Keratinocyte (primary cell): ENCODE results near the gene LYPD1. TPM values are rescaled to one million over a fixed set of nuclear protein-coding genes. Genes with fewer than 3 reads are reported as not detected.

Experiments used
- DNase-seq: peaks from one replicate; pipeline ENCODE4 v3.0.0-alpha.2; 2011; ENCODE audit warnings: low read depth, missing footprints, low spot score
- FAIRE-seq: peaks from 2 replicates; lab custom pipeline; 2011; peaks lifted over from hg19 to GRCh38; lab: Jason Lieb, UNC
- H2AFZ ChIP-seq: 2 replicates; pipeline ENCODE4 v1.6.0; 2012; ENCODE audit warnings: low read length, control low read depth, inconsistent platforms; ENCODE audit not compliant: control insufficient read depth
- H3K27ac ChIP-seq: 2 replicates; pipeline ENCODE4 v1.5.1; 2011; ENCODE audit warnings: low read length; ENCODE audit not compliant: control insufficient read depth, insufficient read depth
- H3K27me3 ChIP-seq: 3 replicates; pipeline ENCODE4 v1.6.0; 2011; ENCODE audit warnings: low read length; ENCODE audit not compliant: control insufficient read depth, insufficient read depth; ENCODE audit errors: extremely low read depth
- H3K36me3 ChIP-seq, 2 experiments: 2 replicates in 1 of 2; 3 replicates in 1 of 2; pipeline ENCODE4 v1.5.1; 2011; ENCODE audit warnings: low read length in 2 of 2, mild to moderate bottlenecking in 1 of 2; ENCODE audit not compliant: control insufficient read depth in 2 of 2, insufficient read depth in 2 of 2; ENCODE audit errors: extremely low read depth in 1 of 2
- H3K4me1 ChIP-seq: 3 replicates; pipeline ENCODE4 v1.5.1; 2011; ENCODE audit warnings: low read length; ENCODE audit not compliant: control insufficient read depth, insufficient read depth; ENCODE audit errors: extremely low read depth
- H3K4me2 ChIP-seq: 3 replicates; pipeline ENCODE4 v1.6.0; 2011; ENCODE audit warnings: low read depth, low read length; ENCODE audit not compliant: control insufficient read depth, insufficient read depth; ENCODE audit errors: extremely low read depth
- H3K4me3 ChIP-seq, 3 experiments: fragments of 200-600 bp in 1 of 3; sonication (generic) in 1 of 3; 2 replicates in 2 of 3; 3 replicates in 1 of 3; pipeline ENCODE4 v1.5.1; 2011 to 2016; ENCODE audit warnings: low read length in 3 of 3, mild to moderate bottlenecking in 3 of 3, control low read depth in 2 of 3, inconsistent platforms in 1 of 3, low read depth in 1 of 3, mixed read lengths in 1 of 3, mixed run types in 1 of 3, moderate library complexity in 1 of 3; ENCODE audit not compliant: control insufficient read depth in 2 of 3, insufficient read depth in 2 of 3; ENCODE audit errors: extremely low read depth in 1 of 3
- H3K79me2 ChIP-seq: 2 replicates; pipeline ENCODE4 v1.6.0; 2012; ENCODE audit warnings: low read length; ENCODE audit not compliant: control insufficient read depth, insufficient read depth
- H3K9ac ChIP-seq: 3 replicates; pipeline ENCODE4 v1.6.0; 2011; ENCODE audit warnings: low read length; ENCODE audit not compliant: control insufficient read depth, insufficient read depth; ENCODE audit errors: extremely low read depth
- H3K9me1 ChIP-seq: 3 replicates; pipeline ENCODE4 v1.6.0; 2011; ENCODE audit warnings: low read length; ENCODE audit not compliant: control insufficient read depth, insufficient read depth; ENCODE audit errors: extremely low read depth
- H3K9me3 ChIP-seq: 2 replicates; pipeline ENCODE4 v1.5.1; 2012; ENCODE audit warnings: low read depth, low read length; ENCODE audit not compliant: control insufficient read depth
- H4K20me1 ChIP-seq: 3 replicates; pipeline ENCODE4 v1.6.0; 2011; ENCODE audit warnings: low read length; ENCODE audit not compliant: control insufficient read depth, insufficient read depth; ENCODE audit errors: extremely low read depth
- EZH2 ChIP-seq: IDR thresholded peaks from one replicate; pipeline ENCODE4 v1.6.1; 2012; ENCODE audit warnings: inconsistent platforms, mild to moderate bottlenecking, low read length, moderate library complexity
- dilution Hi-C: fragments of 300-500 bp; cut with MboI; formaldehyde crosslinking; loops from one replicate; pipeline ENCODE4 v1.7.0; 2020; ENCODE audit warnings: low sequenced_read_pairs; ENCODE audit not compliant: extremely low pct_ligation_motif_present
- polyA plus RNA-seq, 5 experiments: library from polyadenylated mRNA; depleted of rRNA in 3 of 5; stranded (reverse) in 3 of 5; stranded (forward) in 1 of 5; unstranded in 1 of 5; fragments of >200 nt; gene quantifications; 1 replicate in 1 of 5; 2 replicates in 3 of 5; 3 replicates in 1 of 5; pipeline versions ENCODE4 v1.2.1 to v1.2.3, GENCODE V29; 2011 to 2012; ENCODE audit warnings: missing spikeins in 2 of 5, low read depth in 1 of 5, low replicate concordance in 1 of 5
- TF ChIP-seq, protein P1 (sequence below), 3 experiments: IDR thresholded peaks in 1 of 3; conservative IDR thresholded peaks in 1 of 3; optimal IDR thresholded peaks in 1 of 3; 2 replicates in 2 of 3; 3 replicates in 1 of 3; pipeline versions ENCODE3 to v1.5.1; 2011; ENCODE audit warnings: low read length in 3 of 3, mild to moderate bottlenecking in 3 of 3, moderate library complexity in 2 of 3, control low read depth in 1 of 3, inconsistent platforms in 1 of 3; ENCODE audit not compliant: insufficient read depth in 2 of 3; ENCODE audit errors: extremely low read depth in 1 of 3

LYPD1 gene
- polyA plus RNA-seq, 1 donor (not counting 4 experiments of a cell fraction or from before 2014, with no cell fraction given): 0.03 TPM

DNA sequence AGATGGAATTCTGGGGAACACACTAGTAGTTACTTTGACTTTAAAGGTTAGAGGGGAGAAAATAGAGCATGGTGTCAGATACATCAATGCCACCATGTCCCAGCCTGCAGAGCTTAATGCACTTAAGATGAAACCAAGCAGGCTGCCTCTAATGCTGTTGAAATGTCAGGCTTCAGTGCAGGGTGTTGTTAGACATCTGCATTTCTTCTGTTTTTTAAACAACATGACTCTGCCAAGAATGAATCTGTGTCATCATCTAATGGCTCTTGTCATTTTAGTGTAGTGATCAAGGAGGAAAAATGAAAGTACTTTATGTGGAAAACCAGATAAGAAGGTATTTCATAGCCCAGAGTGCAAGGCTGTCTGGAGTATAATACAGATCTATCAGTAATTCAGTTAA lies 29.9 kb downstream of the LYPD1 start:
- Histone ChIP-seq H3K79me2 (no peaks in the 10 kb centered on the region), H4K20me1 (no peaks in the 10 kb centered on the region), H3K9me1 (no peaks in the 10 kb centered on the region), H3K9me3 (no peaks in the 10 kb centered on the region), H3K4me1 (no peaks in the 10 kb centered on the region), H3K4me3 (no peak overlapping the region), H3K9ac (no peak overlapping the region), H3K4me2 (no peak overlapping the region), H3K36me3 (no peaks in the 10 kb centered on the region), H3K27ac (no peak overlapping the region), H2AFZ (no peak overlapping the region), H3K27me3 (no peaks in the 10 kb centered on the region)
- FAIRE-seq (no peak), DNase-seq (no peak)
- dilution Hi-C loops: no loop called here
- no peak for TF ChIP-seq EZH2
- TF ChIP-seq, protein P1, sequence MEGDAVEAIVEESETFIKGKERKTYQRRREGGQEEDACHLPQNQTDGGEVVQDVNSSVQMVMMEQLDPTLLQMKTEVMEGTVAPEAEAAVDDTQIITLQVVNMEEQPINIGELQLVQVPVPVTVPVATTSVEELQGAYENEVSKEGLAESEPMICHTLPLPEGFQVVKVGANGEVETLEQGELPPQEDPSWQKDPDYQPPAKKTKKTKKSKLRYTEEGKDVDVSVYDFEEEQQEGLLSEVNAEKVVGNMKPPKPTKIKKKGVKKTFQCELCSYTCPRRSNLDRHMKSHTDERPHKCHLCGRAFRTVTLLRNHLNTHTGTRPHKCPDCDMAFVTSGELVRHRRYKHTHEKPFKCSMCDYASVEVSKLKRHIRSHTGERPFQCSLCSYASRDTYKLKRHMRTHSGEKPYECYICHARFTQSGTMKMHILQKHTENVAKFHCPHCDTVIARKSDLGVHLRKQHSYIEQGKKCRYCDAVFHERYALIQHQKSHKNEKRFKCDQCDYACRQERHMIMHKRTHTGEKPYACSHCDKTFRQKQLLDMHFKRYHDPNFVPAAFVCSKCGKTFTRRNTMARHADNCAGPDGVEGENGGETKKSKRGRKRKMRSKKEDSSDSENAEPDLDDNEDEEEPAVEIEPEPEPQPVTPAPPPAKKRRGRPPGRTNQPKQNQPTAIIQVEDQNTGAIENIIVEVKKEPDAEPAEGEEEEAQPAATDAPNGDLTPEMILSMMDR (optimal IDR thresholded peaks at IDR 0.05 in 1 of 3, IDR thresholded peaks at IDR 0.05 in 1 of 3, conservative IDR thresholded peaks at IDR 0.05 in 1 of 3; ENCODE audit: extremely low read depth in 1 of 3, insufficient read depth in 2 of 3, low read length in 3 of 3): no peak

DNA sequence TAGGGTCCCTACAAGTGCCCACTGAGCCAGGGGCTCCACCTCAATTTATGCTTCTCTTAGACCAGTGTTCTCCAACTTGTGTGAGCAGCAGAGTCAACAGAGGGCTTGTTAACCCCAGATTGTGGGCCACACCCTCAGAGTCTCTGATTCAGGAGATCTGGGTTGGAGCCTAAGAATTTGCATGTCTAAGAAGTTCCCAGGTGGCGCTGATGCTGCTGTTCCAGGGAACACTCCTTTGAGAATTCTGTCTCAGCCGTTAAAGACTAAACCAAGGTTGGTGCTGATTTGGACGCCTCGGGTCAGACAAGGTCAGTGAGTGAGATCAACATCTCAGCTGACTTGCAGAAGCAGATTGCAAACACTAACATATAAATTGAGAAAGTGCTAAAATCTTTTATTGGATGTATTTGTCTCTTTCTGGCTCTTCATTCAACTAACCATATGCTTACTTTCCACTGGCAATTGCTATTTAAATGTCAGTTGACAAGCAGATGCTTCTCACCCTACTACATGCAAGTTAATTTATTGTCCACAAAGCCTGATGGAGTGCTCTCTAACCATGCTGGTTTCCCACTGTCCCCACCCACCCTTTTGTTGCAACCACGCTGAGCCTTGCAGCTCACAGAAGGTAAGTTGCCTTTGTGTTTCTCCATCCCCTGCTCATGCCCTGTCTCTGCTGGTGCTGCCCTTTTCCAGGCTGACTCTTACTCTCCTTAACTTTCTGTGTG lies 31.5 kb downstream of the LYPD1 start:
- dilution Hi-C loops: no loop called here
- no peak for FAIRE-seq
- Histone ChIP-seq H3K9me3 (no peaks in the 10 kb centered on the region), H2AFZ (no peak overlapping the region), H4K20me1 (no peaks in the 10 kb centered on the region), H3K4me1 (no peaks in the 10 kb centered on the region), H3K4me3 (no peak overlapping the region), H3K9ac (no peak overlapping the region), H3K79me2 (no peaks in the 10 kb centered on the region), H3K4me2 (no peak overlapping the region), H3K36me3 (no peaks in the 10 kb centered on the region), H3K27ac (no peak overlapping the region), H3K27me3 (no peaks in the 10 kb centered on the region), H3K9me1 (no peaks in the 10 kb centered on the region)
- TF ChIP-seq, protein P1 (optimal IDR thresholded peaks at IDR 0.05 in 1 of 3, IDR thresholded peaks at IDR 0.05 in 1 of 3, conservative IDR thresholded peaks at IDR 0.05 in 1 of 3; ENCODE audit: extremely low read depth in 1 of 3, insufficient read depth in 2 of 3, low read length in 3 of 3): peak in 1 of 3 experiments; percentile 3
- TF ChIP-seq EZH2: no peak
- no peak for DNase-seq
